B cell (primary cell): ENCODE measurements around the gene SHMT1. TPM values are rescaled to one million over a fixed set of nuclear protein-coding genes. Genes with fewer than 3 reads are reported as not detected.

Experiments used
- ATAC-seq: fragments of 200-7000 bp; cut with Tn5 transposase; one replicate; pipeline ENCODE4 v1.10.0; 2021; ENCODE audit warnings: low read depth, mild to moderate bottlenecking, moderate number of reproducible peaks, moderate library complexity
- CTCF ChIA-PET: fragments of 350-600 bp; sonication (Branson Sonifier 250); formaldehyde crosslinking; loops from one replicate; lab custom pipeline; 2021; ENCODE audit warnings: antibody characterized with exemption, inconsistent platforms; lab: Charles Lee
- POLR2A ChIA-PET: fragments of 350-600 bp; sonication (Branson Sonifier 250); formaldehyde crosslinking; loops from one replicate; lab custom pipeline; 2021; ENCODE audit warnings: antibody characterized with exemption; lab: Charles Lee
- DNase-seq: peaks from one replicate; pipeline ENCODE4 v3.0.0; 2013
- H2AFZ ChIP-seq: 2 replicates; pipeline ENCODE4 v1.6.1; 2012; ENCODE audit warnings: mild to moderate bottlenecking, low read depth, low read length; ENCODE audit not compliant: insufficient read depth, poor library complexity, severe bottlenecking
- H3K27ac ChIP-seq, 2 donors: 1 replicate in 1 of 2; 2 replicates in 1 of 2; pipeline ENCODE4 v1.5.1; 2012 to 2013; ENCODE audit warnings: low read length in 2 of 2, mild to moderate bottlenecking in 2 of 2, moderate library complexity in 1 of 2
- H3K27me3 ChIP-seq, 4 experiments: fragments of 200-600 bp in 1 of 4; sonication (generic) in 1 of 4; replicated peaks in 1 of 4; 1 replicate in 2 of 4; 2 replicates in 2 of 4; pipeline versions ENCODE4 v1.6.1 to v1.7.0; 2013 to 2016; ENCODE audit warnings: low read length in 3 of 4, mild to moderate bottlenecking in 2 of 4, mixed read lengths in 1 of 4, moderate library complexity in 1 of 4; ENCODE audit not compliant: insufficient read depth in 4 of 4, control insufficient read depth in 3 of 4; ENCODE audit errors: control extremely low read depth in 1 of 4
- H3K36me3 ChIP-seq, 2 experiments: replicated peaks in 1 of 2; 1 replicate in 1 of 2; 2 replicates in 1 of 2; pipeline versions ENCODE4 v1.6.1 to v1.7.1; 2013; ENCODE audit warnings: low read length in 1 of 2; ENCODE audit not compliant: insufficient read depth in 2 of 2, control insufficient read depth in 1 of 2; ENCODE audit errors: control extremely low read depth in 1 of 2, extremely low read depth in 1 of 2
- H3K4me1 ChIP-seq, 2 donors: fragments of 200-600 bp in 1 of 2; sonication (generic) in 1 of 2; 1 replicate in 1 of 2; 2 replicates in 1 of 2; pipeline versions ENCODE4 v1.5.1 to v1.6.1; 2013 to 2017; ENCODE audit warnings: low read length in 2 of 2; ENCODE audit not compliant: control insufficient read depth in 2 of 2, insufficient read depth in 2 of 2
- H3K4me2 ChIP-seq: replicated peaks from 2 replicates; pipeline ENCODE3; 2012; ENCODE audit warnings: mild to moderate bottlenecking, low read depth, low read length; ENCODE audit not compliant: poor library complexity, severe bottlenecking
- H3K4me3 ChIP-seq, 5 experiments: fragments of 200-600 bp in 1 of 5; sonication (generic) in 1 of 5; 1 replicate in 3 of 5; 2 replicates in 2 of 5; pipeline versions ENCODE4 v1.5.1 to v1.7.0; 2011 to 2016; ENCODE audit warnings: low read length in 4 of 5, mild to moderate bottlenecking in 4 of 5, low read depth in 2 of 5, control low read depth in 1 of 5, moderate library complexity in 1 of 5; ENCODE audit not compliant: insufficient read depth in 1 of 5; ENCODE audit errors: control extremely low read depth in 1 of 5, extremely low read depth in 1 of 5
- H3K79me2 ChIP-seq: fragments of 200-600 bp; sonication (generic); one replicate; pipeline ENCODE4 v1.6.0; 2016; ENCODE audit warnings: low read length; ENCODE audit not compliant: control insufficient read depth, insufficient read depth
- H3K9ac ChIP-seq: fragments of 200-600 bp; sonication (generic); 2 replicates; pipeline ENCODE4 v1.6.1; 2017; ENCODE audit warnings: mild to moderate bottlenecking, low read length, moderate library complexity
- H3K9me3 ChIP-seq, 3 donors: one replicate each; pipeline versions ENCODE4 v1.6.1 to v1.7.1; 2013; ENCODE audit warnings: low read length in 2 of 3; ENCODE audit not compliant: control insufficient read depth in 2 of 3, insufficient read depth in 1 of 3; ENCODE audit errors: control extremely low read depth in 1 of 3
- H4K20me1 ChIP-seq: 2 replicates; pipeline ENCODE4 v1.6.0; 2012; ENCODE audit warnings: mild to moderate bottlenecking, low read length; ENCODE audit not compliant: insufficient read depth, control insufficient read depth, poor library complexity, severe bottlenecking
- H3K27ac Mint-ChIP-seq: one replicate; pipeline ENCODE4 v1.8.0; 2021; ENCODE audit warnings: mixed read lengths
- H3K27me3 Mint-ChIP-seq: one replicate; pipeline ENCODE4 v1.8.0; 2021; ENCODE audit warnings: mixed read lengths
- H3K4me1 Mint-ChIP-seq: one replicate; pipeline ENCODE4 v1.8.0; 2021; ENCODE audit warnings: mixed read lengths
- H3K4me3 Mint-ChIP-seq: one replicate; pipeline ENCODE4 v1.8.0; 2021; ENCODE audit warnings: mixed read lengths
- H3K9me3 Mint-ChIP-seq: one replicate; pipeline ENCODE4 v1.8.0; 2022; ENCODE audit warnings: mixed read lengths; ENCODE audit not compliant: insufficient read depth
- EZH2 ChIP-seq: IDR thresholded peaks from 2 replicates; pipeline ENCODE4 v1.6.1; 2012; ENCODE audit warnings: borderline replicate concordance, low read depth, mild to moderate bottlenecking, moderate library complexity, low read length; ENCODE audit not compliant: insufficient read depth, poor library complexity, severe bottlenecking
- WGBS: methylation state at CpG from one replicate; pipeline ENCODE4 v1.1.5; 2013; ENCODE audit warnings: missing lambda C conversion rate; ENCODE audit not compliant: insufficient coverage; 5-methylcytosine and 5-hydroxymethylcytosine counted together
- intact Hi-C: fragments of 100-400 bp; cut with micrococcal nuclease; formaldehyde crosslinking; loops from one replicate; pipeline ENCODE4 v1.10.0; 2022
- polyA plus RNA-seq: library from polyadenylated mRNA; depleted of rRNA; stranded (reverse); fragments of >200 nt; gene quantifications from 2 replicates; pipeline ENCODE4 v1.2.3, GENCODE V29; 2012
- total RNA-seq, 2 donors: library from RNA; stranded (reverse); fragments of 120-200 nt in 1 of 2; gene quantifications; 1 replicate in 1 of 2; 2 replicates in 1 of 2; pipeline versions ENCODE4 v1.2.3 to v1.2.4, GENCODE V29; 2013 to 2022
- TF ChIP-seq, protein P1 (sequence below): fragments of 200-600 bp; IDR thresholded peaks from one replicate; pipeline ENCODE4 v1.8.0; 2022; ENCODE audit warnings: antibody characterized with exemption, mild to moderate bottlenecking

SHMT1 gene
- total and polyA plus RNA-seq, 2 donors (not counting 1 experiment from before 2014, with no cell fraction given), result 6.9 to 23.5 TPM

DNA sequence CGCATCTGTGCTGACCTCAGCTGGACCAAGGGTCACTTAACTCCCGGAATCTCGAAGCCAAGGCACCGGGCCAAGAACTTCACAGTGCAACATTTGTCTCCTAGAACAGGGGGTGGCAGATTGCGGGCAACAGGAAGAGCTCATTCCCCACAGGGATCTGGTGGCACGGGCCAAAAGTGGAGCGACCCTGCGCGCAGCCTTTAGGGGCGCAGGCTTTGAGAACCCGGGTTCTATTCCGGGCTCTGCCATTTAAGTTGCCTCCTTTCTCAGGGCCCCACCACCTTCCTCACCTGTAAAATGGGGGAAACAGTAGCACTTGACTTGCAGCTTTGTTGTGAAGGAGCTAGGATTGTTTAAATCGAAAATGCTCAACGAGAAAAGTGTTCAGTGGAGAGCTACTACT, 651 bp downstream of the SHMT1 start:
- intact Hi-C loops, result loop anchor here (1.0 kb wide), 2 partner anchors 47 to 104 kb away; partner anchors contain the start of genes FLII and SMCR8
- H3K9ac ChIP-seq, result peak overlapping the region; percentile 94
- H3K9me3 ChIP-seq, result no peaks in the 10 kb centered on the region
- peak overlapping the region; percentile 95 for H3K4me3 Mint-ChIP-seq
- H3K36me3 ChIP-seq, result no peaks in the 10 kb centered on the region
- H3K27ac ChIP-seq, result peak overlapping the region in 1 of 2 donors; percentile 32
- no peaks in the 10 kb centered on the region for H3K27me3 Mint-ChIP-seq
- ATAC-seq (no peak), DNase-seq (no peak)
- no peaks in the 10 kb centered on the region for H3K27me3 ChIP-seq
- peaks cover 5% of the 10 kb centered on the region for H3K79me2 ChIP-seq
- H3K4me3 ChIP-seq, result peak overlapping the region; percentile 47 to 89 (median 66)
- no peaks in the 10 kb centered on the region for H3K9me3 Mint-ChIP-seq
- H3K4me1 Mint-ChIP-seq, result peaks cover 14% of the 10 kb centered on the region
- no peak for TF ChIP-seq EZH2
- TF ChIP-seq, protein P1, sequence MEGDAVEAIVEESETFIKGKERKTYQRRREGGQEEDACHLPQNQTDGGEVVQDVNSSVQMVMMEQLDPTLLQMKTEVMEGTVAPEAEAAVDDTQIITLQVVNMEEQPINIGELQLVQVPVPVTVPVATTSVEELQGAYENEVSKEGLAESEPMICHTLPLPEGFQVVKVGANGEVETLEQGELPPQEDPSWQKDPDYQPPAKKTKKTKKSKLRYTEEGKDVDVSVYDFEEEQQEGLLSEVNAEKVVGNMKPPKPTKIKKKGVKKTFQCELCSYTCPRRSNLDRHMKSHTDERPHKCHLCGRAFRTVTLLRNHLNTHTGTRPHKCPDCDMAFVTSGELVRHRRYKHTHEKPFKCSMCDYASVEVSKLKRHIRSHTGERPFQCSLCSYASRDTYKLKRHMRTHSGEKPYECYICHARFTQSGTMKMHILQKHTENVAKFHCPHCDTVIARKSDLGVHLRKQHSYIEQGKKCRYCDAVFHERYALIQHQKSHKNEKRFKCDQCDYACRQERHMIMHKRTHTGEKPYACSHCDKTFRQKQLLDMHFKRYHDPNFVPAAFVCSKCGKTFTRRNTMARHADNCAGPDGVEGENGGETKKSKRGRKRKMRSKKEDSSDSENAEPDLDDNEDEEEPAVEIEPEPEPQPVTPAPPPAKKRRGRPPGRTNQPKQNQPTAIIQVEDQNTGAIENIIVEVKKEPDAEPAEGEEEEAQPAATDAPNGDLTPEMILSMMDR, result no peak
- H2AFZ ChIP-seq, result peak overlapping the region; percentile 98
- 11% methylated on average over 9 of the region's 14 CpGs for WGBS
- peaks cover 5 to 14% of the 10 kb centered on the region in 2 donors for H3K4me1 ChIP-seq
- H3K4me2 ChIP-seq, result peak overlapping the region; percentile 94
- ChIA-PET CTCF (interaction anchor here (0.8 kb wide), 1 partner anchor 114 kb away, joined by 3 read pairs; no protein-coding TSS in a partner anchor), POLR2A (interaction anchor here (1.1 kb wide), 1 partner anchor 48 kb away, joined by 3 read pairs; the partner anchor contains the start of gene TOP3A)
- H3K27ac Mint-ChIP-seq, result peak overlapping the region; percentile 59
- no peaks in the 10 kb centered on the region for H4K20me1 ChIP-seq

DNA sequence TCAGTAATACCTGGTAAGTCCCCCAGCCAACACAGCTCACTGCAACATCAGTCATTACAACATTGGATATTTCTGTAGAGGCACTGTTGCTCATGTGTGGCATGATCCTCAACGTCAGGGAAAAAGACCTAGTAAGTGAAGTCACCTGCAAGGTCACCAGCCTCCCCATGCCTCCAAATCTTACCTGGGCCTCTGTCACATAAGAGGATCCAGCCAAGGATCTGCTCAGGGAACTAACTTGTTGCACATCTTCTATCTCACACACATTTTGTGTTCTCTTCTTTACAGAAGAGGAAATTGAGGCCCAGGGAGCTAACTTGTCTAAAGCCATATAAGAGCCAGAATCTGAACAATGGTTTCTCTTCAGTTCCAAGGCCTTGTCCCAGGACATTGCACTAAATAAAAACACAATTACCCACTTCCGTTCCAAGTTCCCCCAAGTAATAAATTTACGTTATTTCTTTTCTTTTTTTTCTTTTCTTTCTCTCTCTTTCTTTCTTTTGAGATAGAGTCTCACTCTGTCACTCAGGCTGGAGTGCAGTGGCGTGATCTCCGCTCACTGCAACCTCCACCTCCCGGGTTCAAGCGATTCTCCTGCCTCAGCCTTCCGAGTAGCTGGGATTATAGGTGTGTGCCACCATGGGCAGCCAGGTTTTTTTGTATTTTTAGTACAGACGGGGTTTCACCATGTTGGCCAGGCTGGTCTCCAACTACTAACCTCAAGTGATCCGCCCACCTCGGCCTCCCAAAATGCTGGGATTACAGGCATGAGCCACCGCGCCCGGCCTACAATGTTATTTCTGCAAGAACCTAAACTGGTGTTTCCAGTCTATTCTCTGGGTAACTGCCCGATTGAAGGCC, 1.3 kb downstream of the SHMT1 start:
- 84% methylated on average over 10 of the region's 15 CpGs for WGBS
- Mint-ChIP-seq H3K27me3 (no peaks in the 10 kb centered on the region), H3K27ac (peak overlapping the region; percentile 59), H3K4me1 (peaks cover 14% of the 10 kb centered on the region), H3K4me3 (peak overlapping the region; percentile 95), H3K9me3 (no peaks in the 10 kb centered on the region)
- CTCF ChIA-PET, result interaction anchor here (0.8 kb wide), 1 partner anchor 113 kb away, joined by 3 read pairs; no protein-coding TSS in a partner anchor
- H3K4me3 ChIP-seq, result peak overlapping the region in 1 of 5 experiments; percentile 66
- no peak overlapping the region for H3K9ac ChIP-seq
- no peak overlapping the region for H3K27ac ChIP-seq
- H3K36me3 ChIP-seq, result no peaks in the 10 kb centered on the region
- H3K9me3 ChIP-seq, result no peaks in the 10 kb centered on the region
- POLR2A ChIA-PET, result no interaction called here
- H4K20me1 ChIP-seq, result no peaks in the 10 kb centered on the region
- intact Hi-C loops, result no loop called here
- peaks cover 5% of the 10 kb centered on the region for H3K79me2 ChIP-seq
- H2AFZ ChIP-seq, result peak overlapping the region; percentile 98
- DNase-seq (no peak), ATAC-seq (no peak)
- H3K27me3 ChIP-seq, result no peaks in the 10 kb centered on the region
- peak overlapping the region; percentile 94 for H3K4me2 ChIP-seq
- peaks cover 5 to 14% of the 10 kb centered on the region in 2 donors for H3K4me1 ChIP-seq
- no peak for TF ChIP-seq EZH2
- TF ChIP-seq, protein P1, result no peak
